HFF-Myc (cell line): ENCODE data around the gene DLG2.

ENCODE experiments used
- DNase-seq: peaks from one replicate; pipeline ENCODE4 v3.0.0-alpha.2; 2011; ENCODE audit warnings: low read depth; ENCODE audit errors: extremely low read depth
- H3K4me3 ChIP-seq: replicated peaks from 2 replicates; pipeline ENCODE4 v1.5.1; 2011; ENCODE audit warnings: low read depth, mild to moderate bottlenecking, control low read depth, low read length
- TF ChIP-seq, protein P1 (sequence below): IDR thresholded peaks from 2 replicates; pipeline ENCODE4 v1.5.1; 2012; ENCODE audit warnings: mild to moderate bottlenecking, low read depth, low read length, control low read depth; ENCODE audit errors: missing control alignments

The DLG2 gene

DNA sequence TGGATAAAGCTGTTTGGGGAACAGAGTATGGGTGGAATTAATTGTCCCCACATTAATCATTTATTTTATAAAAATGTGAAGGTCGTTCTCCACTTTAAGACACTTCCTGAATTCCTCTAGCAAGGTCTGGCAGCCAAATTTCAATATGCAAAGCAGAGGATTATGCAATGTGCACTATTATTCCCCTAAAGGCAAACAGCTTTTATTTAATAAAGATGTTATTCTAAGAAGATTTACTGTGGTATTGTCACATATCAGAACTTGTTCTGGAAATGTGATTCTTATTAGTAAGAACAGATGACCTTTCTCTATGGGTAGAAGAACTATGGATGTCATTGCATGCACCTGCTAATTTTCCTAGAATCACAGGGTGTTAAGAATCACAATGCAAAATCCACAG is 1212.2 kb downstream of the DLG2 start:
- TF ChIP-seq, protein P1, sequence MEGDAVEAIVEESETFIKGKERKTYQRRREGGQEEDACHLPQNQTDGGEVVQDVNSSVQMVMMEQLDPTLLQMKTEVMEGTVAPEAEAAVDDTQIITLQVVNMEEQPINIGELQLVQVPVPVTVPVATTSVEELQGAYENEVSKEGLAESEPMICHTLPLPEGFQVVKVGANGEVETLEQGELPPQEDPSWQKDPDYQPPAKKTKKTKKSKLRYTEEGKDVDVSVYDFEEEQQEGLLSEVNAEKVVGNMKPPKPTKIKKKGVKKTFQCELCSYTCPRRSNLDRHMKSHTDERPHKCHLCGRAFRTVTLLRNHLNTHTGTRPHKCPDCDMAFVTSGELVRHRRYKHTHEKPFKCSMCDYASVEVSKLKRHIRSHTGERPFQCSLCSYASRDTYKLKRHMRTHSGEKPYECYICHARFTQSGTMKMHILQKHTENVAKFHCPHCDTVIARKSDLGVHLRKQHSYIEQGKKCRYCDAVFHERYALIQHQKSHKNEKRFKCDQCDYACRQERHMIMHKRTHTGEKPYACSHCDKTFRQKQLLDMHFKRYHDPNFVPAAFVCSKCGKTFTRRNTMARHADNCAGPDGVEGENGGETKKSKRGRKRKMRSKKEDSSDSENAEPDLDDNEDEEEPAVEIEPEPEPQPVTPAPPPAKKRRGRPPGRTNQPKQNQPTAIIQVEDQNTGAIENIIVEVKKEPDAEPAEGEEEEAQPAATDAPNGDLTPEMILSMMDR, result no peak
- H3K4me3 ChIP-seq, result no peak overlapping the region
- no peak for DNase-seq

DNA sequence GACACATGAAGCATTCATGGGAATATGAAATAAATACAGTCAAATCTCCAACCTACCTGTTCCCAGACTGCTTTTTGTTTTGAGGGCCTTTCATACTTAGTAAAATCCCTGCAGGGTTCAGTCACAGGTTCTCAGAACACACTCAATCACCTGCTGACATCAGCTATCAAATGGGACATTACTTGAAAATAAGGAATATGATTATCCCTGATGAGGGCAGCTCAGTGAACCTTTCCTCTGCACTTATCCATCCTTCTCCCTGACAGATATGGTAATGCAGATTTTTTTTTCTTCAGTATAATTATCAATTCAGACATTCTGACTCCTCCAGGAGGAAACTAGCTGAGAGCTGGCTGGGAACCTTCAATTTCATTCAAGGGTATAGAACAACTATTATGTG is 1213.6 kb downstream of the DLG2 start:
- no peak for DNase-seq
- TF ChIP-seq, protein P1, result no peak

DNA sequence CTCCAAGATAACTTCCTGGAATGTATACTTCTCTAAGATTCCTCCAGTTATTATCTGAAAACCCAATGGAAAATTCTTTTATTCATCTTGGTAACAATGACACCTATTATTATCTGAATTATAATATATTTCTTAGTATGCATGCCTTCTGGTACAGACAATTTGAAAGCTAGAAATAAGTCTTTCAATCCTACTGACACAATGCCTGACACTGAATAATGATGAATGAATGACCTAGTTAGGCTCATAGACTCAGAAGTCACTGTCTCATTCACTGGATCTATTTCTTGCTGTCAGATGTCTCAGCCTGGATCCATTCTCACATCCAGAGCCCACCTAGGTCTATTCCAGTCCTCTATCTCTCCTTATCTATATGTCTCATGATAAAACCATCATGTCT is 1214.3 kb downstream of the DLG2 start:
- TF ChIP-seq, protein P1, result no peak
- no peak overlapping the region for H3K4me3 ChIP-seq
- no peak for DNase-seq

More for the DNA sequence above, 1213.6 kb downstream of the DLG2 start:
- no peak overlapping the region for H3K4me3 ChIP-seq

DNA sequence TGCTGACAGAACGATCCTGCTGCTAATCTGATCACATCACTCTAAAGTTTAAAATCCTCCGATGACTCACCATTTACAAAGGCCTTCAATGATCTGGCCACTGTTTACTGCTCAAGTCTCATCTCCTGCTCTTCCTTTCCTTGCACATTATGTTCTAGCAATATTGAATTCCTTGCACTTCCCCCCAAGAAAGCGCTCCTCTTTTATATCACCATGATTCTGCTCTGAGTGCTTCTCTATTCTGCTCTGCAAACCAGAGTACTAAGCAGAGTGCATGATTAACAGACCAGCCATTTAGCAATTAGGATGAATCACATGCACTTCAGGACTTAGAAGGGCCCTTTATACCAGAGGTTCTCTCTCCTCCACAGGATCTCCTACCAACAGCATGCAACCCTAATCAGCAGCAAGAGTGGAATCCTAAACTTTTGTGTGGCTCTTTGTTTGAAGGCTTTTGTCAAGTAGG is 1218.2 kb downstream of the DLG2 start:
- no peak overlapping the region for H3K4me3 ChIP-seq
- TF ChIP-seq, protein P1, result no peak
- DNase-seq, result no peak

DNA sequence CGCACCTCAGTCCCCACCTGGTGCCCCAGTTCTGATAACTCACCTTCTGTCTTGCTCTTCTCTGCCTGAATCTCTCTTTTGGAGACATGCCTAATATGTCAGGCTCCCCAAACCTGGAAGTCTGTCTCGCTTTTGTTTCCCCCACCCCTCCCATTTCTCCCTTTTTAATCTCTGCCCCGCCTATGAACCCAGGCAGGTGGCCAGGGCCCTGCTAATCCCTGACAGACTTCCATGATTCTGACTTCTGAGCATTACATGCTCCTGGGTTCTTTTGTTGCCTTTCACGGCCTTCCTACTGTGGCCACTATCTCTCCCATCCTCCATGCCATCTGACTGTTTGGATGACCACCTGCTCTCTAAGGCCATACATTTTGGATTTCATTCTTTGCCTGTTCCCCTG is 1220.1 kb downstream of the DLG2 start:
- TF ChIP-seq, protein P1, result no peak
- no peak for DNase-seq
- H3K4me3 ChIP-seq, result no peak overlapping the region

DNA sequence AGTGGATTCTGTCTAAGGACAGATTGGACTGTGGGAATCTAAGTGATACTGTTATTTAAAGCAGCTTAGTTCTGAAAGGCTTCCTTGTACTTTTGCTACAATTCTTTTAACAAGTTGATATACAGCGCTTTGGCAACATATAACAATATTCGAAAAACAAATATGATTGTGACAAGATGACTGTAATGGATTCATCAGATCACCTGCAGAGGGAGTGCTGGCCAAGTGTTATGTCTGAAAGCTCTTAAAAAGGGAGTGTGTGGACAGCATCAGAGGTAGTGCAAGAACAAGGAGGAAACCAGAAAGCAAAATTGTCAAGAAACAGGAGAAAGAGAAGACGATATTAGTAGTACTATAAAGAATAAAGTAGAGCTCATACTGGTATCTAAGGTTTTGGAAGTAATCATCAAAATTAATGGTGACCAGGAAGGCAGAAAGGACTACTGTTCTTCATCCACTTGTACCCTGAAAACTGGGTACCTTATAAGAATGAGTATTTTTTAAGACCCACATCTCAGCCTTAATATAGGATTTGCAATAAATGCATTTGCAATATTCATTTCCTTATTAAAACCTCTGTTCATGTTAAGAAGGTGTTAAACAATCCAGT is 1229.0 kb downstream of the DLG2 start:
- DNase-seq, result no peak
- TF ChIP-seq, protein P1, result no peak
- H3K4me3 ChIP-seq, result no peak overlapping the region

DNA sequence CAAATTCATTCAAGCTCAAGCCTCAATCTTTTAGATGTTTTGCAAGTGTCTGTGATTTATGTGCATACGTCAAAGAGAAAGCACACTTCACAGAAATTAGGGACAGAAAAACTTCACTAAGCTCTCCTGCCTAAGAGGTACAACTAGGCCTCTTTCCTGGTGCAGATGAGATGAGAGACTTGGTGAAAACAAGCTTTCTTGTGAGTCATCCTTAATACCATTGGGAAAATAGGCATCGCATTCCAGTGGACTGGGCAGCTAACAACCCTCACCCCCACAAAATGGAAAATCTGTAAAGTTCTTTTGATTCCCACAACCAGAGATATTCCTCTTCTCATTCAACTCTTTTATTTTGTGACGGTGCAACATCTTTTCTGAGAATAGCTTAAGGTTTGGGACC is 1230.6 kb downstream of the DLG2 start:
- TF ChIP-seq, protein P1, result no peak
- H3K4me3 ChIP-seq, result no peak overlapping the region
- no peak for DNase-seq
